IPS-20b (cell line): ENCODE results near the gene DNASE1L3.

Experiments used
- H3K27ac ChIP-seq: one replicate; pipeline ENCODE4 v1.5.1; 2013; ENCODE audit warnings: low read length
- H3K27me3 ChIP-seq: 2 replicates; pipeline ENCODE4 v1.6.1; 2013; ENCODE audit warnings: mild to moderate bottlenecking, low read length, inconsistent platforms; ENCODE audit not compliant: insufficient read depth
- H3K36me3 ChIP-seq: 2 replicates; pipeline ENCODE4 v1.6.1; 2013; ENCODE audit warnings: low read depth, mild to moderate bottlenecking, inconsistent platforms, low read length, moderate library complexity; ENCODE audit not compliant: insufficient read depth
- H3K4me1 ChIP-seq: 2 replicates; pipeline ENCODE4 v1.6.1; 2013; ENCODE audit warnings: mild to moderate bottlenecking, control low read depth, inconsistent platforms, low read length, moderate library complexity; ENCODE audit not compliant: insufficient read depth
- H3K4me3 ChIP-seq: 2 replicates; pipeline ENCODE4 v1.5.1; 2013; ENCODE audit warnings: mild to moderate bottlenecking, low read length, inconsistent platforms
- H3K9ac ChIP-seq: 2 replicates; pipeline ENCODE4 v1.6.1; 2013; ENCODE audit warnings: low read depth, mild to moderate bottlenecking, inconsistent platforms, low read length, moderate library complexity
- H3K9me3 ChIP-seq: 2 replicates; pipeline ENCODE4 v1.6.1; 2013; ENCODE audit warnings: mild to moderate bottlenecking, low read depth, low read length, inconsistent platforms; ENCODE audit not compliant: insufficient read depth

The DNASE1L3 gene

DNA sequence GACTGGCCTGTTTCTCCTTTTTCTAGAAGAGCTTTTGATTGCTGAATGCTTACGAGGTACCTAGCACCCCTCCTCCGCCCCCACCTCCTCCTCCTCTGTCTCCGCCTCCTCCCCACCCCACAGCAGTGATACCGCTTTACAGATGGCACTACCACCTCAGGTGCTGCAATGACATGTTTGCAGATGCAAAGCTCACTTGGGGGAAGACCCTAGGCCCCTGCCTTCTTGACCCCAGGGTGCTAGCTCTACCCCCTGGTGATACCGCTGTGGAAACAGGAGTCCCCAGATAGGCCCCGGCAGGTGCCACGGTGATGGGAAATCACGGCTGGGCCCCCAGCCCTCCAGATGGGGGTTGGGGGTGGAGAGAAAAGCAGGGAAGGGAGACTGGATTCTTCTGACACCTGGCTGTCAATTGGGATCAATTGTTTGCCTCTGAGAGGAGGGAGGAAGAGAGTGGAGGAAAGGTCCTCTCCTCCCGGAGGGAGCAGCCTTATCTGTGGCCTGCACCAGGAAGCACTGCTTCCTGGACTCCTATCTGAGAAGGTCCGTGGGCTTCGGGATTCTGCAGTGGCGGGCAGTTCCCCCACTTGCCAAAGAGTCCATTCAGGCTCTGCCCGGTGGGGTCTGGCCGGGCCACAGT, 37.6 kb downstream of the DNASE1L3 start:
- Histone ChIP-seq H3K36me3 (peaks cover 36% of the 10 kb centered on the region), H3K4me3 (no peak overlapping the region), H3K4me1 (peaks cover 24% of the 10 kb centered on the region), H3K27ac (no peak overlapping the region), H3K9me3 (no peaks in the 10 kb centered on the region), H3K27me3 (peaks cover 2% of the 10 kb centered on the region; the same call in 1 of the 2 replicates), H3K9ac (0 out of 2 replicates have a peak overlapping the region, but pooled peaks have one; percentile 32)

DNA sequence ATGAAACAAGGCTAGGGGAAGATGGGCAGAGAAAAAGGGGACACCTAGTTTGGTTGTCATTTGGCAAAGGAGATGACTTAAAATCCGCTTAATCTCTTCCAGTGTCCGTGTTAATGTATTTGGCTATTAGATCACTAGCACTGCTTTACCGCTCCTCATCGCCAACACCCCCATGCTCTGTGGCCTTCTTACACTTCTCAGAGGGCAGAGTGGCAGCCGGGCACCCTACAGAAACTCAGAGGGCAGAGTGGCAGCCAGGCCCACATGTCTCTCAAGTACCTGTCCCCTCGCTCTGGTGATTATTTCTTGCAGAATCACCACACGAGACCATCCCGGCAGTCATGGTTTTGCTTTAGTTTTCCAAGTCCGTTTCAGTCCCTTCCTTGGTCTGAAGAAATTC, 39.6 kb downstream of the DNASE1L3 start:
- Histone ChIP-seq H3K4me1 (peaks cover 24% of the 10 kb centered on the region), H3K36me3 (peaks cover 42% of the 10 kb centered on the region), H3K9ac (no peak overlapping the region), H3K9me3 (no peaks in the 10 kb centered on the region), H3K4me3 (no peak overlapping the region), H3K27me3 (no peaks in the 10 kb centered on the region), H3K27ac (no peak overlapping the region)

DNA sequence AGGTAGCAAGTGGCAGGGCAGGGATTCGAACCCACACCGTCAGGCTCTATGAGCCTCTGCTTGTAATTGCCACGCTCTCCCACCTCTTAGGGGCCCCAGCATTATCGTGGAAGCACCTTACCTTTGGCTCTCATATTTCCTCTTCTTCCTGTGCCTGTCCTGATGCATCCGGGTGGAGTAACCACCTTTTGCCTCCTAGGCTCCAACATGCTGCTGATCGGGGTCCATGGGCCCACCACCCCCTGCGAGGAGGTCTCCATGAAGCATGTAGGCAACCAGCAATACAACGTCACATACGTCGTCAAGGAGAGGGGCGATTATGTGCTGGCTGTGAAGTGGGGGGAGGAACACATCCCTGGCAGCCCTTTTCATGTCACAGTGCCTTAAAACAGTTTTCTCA, 40.4 kb downstream of the DNASE1L3 start:
- no peak overlapping the region for H3K4me3 ChIP-seq
- peaks cover 18% of the 10 kb centered on the region for H3K4me1 ChIP-seq
- H3K36me3 ChIP-seq, result peaks cover 47% of the 10 kb centered on the region
- H3K27ac ChIP-seq, result no peak overlapping the region
- no peak overlapping the region for H3K9ac ChIP-seq
- no peaks in the 10 kb centered on the region for H3K27me3 ChIP-seq
- no peaks in the 10 kb centered on the region for H3K9me3 ChIP-seq

DNA sequence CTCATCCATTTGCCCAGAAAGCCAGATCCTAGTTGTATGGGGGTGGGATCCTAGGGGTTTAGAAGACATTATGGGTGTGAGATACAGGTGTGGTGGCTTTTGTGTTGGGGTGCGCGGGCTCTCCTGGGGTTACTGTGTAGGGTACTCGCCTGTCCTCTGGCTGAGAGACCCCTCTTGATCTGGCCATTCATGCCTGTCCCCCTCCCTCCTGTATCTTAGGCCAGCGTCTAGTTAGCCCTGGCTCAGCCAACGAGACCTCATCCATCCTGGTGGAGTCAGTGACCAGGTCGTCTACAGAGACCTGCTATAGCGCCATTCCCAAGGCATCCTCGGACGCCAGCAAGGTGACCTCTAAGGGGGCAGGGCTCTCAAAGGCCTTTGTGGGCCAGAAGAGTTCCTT, 41.4 kb downstream of the DNASE1L3 start:
- Histone ChIP-seq H3K9me3 (no peaks in the 10 kb centered on the region), H3K27me3 (no peaks in the 10 kb centered on the region), H3K36me3 (peaks cover 53% of the 10 kb centered on the region), H3K9ac (no peak overlapping the region), H3K27ac (no peak overlapping the region), H3K4me1 (peaks cover 14% of the 10 kb centered on the region), H3K4me3 (no peak overlapping the region)

DNA sequence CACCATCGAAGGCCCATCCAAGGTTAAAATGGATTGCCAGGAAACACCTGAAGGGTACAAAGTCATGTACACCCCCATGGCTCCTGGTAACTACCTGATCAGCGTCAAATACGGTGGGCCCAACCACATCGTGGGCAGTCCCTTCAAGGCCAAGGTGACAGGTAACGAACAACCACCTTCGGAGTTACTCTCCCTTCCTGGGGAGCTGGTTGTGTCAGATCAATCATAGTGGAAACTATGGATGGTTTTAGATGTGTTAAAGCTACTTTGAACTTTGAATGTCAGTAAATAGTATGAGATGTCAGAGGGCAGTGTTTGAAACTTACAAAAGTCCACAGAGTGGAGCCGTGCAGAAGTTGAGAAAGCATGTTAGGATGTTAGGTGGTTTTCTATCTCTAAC, 42.3 kb downstream of the DNASE1L3 start:
- Histone ChIP-seq H3K27ac (no peak overlapping the region), H3K9me3 (no peaks in the 10 kb centered on the region), H3K9ac (no peak overlapping the region), H3K4me1 (peaks cover 7% of the 10 kb centered on the region), H3K36me3 (peaks cover 62% of the 10 kb centered on the region), H3K4me3 (no peak overlapping the region), H3K27me3 (no peaks in the 10 kb centered on the region)

DNA sequence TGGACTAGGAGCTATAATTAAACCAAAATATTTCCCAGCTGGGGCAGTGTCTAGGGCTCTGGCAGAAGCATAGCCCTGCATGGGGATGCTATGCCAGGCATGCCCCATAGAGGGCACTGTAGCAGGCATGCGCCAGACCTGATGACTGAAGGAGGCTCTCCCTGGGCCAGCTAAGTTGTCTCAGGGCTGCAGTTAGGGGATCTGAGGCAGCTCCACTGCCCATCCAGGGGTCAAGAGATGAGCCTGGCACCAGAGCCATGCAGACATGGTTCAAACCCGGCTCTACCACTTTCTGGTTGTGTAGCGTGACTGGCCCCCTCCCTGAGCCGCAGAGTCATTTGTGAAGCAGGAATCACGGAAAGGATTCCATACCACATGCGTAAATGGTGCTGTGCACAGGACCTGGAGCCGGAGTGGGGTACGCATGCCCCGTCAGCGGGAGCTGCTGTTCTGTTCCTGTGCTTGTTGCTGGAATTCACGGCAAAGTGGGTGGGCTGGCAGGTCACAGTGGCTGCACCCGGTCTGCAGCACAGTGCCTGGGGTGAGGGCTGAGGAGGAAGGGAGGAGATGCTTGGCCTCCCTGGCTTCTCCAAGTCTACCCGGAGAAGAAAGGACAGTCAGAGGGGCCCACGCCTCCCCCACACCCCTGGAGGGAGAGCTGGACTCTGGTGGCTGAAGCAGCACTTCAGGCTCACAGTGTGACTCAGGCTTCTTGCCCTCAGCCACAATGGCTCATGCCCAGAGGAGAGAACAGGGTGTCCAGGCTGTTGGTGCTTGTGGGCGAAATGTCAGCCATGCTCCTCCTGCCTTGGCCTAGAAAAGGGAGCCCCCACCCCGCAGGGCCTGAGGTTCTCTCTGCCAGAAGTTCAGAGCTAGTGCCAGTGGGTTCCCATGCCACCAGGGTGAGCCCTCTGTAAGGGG, 43.1 kb downstream of the DNASE1L3 start:
- H3K4me3 ChIP-seq, result no peak overlapping the region
- H3K9ac ChIP-seq, result no peak overlapping the region
- peaks cover 70% of the 10 kb centered on the region for H3K36me3 ChIP-seq
- H3K4me1 ChIP-seq, result peaks cover 2% of the 10 kb centered on the region; the same call in 1 of the 2 replicates
- H3K27me3 ChIP-seq, result no peaks in the 10 kb centered on the region
- H3K27ac ChIP-seq, result no peak overlapping the region
- no peaks in the 10 kb centered on the region for H3K9me3 ChIP-seq

DNA sequence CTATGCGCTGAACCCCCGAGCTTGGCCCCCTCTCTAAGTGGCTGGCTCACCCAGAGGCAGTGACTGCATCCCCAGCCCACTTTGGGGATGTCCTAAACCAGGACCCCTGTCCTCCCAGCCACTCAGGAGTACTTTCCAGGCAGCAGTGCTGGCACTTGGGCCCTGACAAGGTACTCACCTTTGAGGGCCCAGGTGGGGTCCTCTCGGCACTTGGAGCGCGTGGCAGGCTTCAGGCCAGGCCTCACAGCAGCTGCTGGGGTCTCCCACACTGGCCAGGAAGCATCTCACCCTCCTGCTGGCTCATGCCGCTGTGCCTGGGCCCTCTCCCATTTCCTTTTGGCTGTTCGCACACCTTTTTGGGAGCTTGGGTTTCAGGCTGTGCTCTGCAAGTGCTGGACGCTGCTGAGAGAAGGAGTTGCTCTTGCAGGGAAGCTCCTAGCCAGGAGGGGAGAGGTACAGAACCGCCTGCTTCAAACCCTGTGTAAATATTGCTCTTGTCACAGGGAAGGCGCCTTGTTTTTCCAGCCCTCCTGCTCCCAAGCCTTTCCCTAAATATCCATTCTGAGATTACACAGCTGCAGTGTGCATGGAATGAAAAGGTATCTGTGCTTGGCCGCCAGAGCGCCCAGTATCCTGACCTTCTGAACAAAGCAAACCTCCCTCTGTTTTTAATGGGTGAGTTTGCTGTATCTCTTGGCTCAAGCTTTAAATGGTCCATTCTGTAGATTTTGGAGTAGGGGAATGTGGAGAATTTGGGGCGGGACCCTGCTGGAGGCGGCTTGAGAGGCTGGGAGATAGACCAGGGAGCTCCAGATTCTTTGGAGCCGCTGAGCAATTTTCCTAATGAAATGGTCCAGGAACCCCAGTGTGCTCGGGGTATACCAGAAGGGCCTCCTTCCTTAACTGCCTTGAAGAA, 45.6 kb downstream of the DNASE1L3 start:
- Histone ChIP-seq H3K27me3 (no peaks in the 10 kb centered on the region), H3K27ac (no peak overlapping the region), H3K4me1 (peaks cover 2% of the 10 kb centered on the region; the same call in 1 of the 2 replicates), H3K4me3 (no peak overlapping the region), H3K9ac (no peak overlapping the region), H3K9me3 (no peaks in the 10 kb centered on the region), H3K36me3 (peaks cover 79% of the 10 kb centered on the region)

DNA sequence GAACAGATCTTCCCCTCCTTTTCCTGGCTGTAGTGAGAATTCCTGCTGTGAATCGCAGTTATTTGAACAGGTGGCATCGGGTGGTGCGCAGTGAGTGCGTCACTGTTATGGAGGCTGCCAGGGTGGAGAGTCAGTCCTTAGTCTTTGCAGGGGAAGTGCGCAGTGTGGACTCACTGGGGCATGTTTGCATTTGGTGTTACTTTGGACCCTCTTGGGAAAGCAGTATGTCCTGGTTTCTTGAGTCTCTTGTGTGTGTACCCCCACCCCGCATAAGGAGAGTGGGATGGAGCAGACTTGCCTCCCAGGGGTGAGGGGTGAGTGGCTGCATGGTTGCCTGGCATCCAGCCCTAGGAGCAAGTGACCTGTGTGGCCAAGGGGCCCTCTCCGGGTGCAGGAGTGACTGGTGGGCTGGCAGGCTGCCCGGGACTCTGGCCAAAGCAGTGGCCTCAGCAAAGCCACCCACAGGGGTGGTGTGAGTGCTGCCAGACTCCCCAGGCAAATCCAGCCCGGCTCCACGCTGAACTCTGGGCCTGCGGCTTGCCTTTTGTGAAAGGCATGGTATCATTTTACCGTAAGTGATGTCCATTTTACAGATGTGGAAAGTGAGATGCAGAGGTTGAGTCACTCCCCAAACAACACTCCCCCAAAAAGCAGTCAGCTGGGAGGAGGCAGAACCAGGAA, 46.4 kb downstream of the DNASE1L3 start:
- no peak overlapping the region for H3K9ac ChIP-seq
- H3K36me3 ChIP-seq, result peaks cover 79% of the 10 kb centered on the region
- no peaks in the 10 kb centered on the region for H3K9me3 ChIP-seq
- H3K4me3 ChIP-seq, result no peak overlapping the region
- H3K4me1 ChIP-seq, result peaks cover 2% of the 10 kb centered on the region; the same call in 1 of the 2 replicates
- no peaks in the 10 kb centered on the region for H3K27me3 ChIP-seq
- no peak overlapping the region for H3K27ac ChIP-seq

DNA sequence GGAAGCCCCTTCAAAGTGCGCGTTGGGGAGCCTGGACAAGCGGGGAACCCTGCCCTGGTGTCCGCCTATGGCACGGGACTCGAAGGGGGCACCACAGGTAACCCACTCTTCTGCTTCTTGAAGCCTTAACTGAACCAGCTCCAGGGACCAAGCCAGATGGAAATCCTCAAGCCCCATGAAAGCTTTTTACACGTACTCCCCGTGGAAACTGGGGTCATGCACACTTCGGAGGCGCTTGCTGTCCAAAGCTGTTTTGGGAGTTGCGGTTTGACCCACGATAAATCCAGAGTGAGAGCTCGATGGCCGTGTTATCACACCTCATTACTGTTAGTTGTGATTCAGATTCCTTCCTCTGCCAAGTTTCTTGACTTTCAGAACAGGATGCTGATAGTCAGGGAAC, 47.5 kb downstream of the DNASE1L3 start:
- H3K36me3 ChIP-seq, result peaks cover 74% of the 10 kb centered on the region
- no peaks in the 10 kb centered on the region for H3K27me3 ChIP-seq
- H3K9ac ChIP-seq, result no peak overlapping the region
- H3K27ac ChIP-seq, result no peak overlapping the region
- H3K4me3 ChIP-seq, result no peak overlapping the region
- no peaks in the 10 kb centered on the region for H3K9me3 ChIP-seq
- peaks cover 2% of the 10 kb centered on the region; the same call in 1 of the 2 replicates for H3K4me1 ChIP-seq

DNA sequence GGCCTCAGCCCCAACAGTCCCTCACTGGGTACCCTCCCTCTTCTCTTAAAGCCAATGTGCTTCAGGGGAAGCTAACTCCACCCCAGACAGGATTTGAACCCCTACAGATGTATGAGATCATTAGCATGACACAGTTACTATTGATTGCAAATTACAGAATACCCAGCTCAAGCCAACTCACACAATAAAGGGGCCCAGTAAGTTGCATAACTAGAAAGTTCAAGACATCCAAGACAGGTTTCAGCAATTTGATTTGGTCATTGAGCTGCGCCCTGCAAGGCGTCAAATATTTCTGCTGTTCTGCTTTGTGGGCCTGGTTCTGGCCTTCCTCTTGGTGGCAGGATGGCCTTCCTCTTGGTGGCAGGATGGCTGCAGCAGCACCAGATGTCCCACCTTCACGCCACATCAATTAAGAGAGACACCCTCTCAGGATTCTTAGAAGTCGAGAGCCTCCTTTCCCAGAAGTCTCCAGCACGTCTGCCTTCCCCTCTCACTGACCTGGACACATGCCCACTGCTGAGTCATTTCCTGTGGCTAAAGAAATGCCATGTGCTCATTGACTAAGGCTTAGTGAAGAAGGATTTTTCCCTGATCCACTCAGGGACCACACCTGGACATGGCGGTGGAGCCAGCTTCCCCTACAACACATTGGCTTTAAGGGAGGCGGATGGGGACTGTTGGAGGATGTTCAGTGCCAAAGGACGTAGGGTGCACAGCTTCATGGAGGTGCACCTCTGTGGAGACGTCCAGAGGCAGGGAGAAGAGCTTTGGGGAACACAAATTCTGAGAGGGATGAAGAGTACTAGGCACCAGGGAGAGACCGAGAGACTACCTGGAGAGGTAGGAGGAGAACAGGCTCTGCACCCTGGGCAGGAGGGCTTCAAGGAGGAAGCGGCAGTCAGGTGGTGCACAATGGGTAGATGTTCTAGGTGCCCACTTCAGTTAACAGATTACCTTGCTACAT, 49.1 kb downstream of the DNASE1L3 start:
- H3K27ac ChIP-seq, result no peak overlapping the region
- no peaks in the 10 kb centered on the region for H3K9me3 ChIP-seq
- no peak overlapping the region for H3K4me3 ChIP-seq
- H3K36me3 ChIP-seq, result peaks cover 82% of the 10 kb centered on the region
- H3K9ac ChIP-seq, result no peak overlapping the region
- H3K4me1 ChIP-seq, result peaks cover 2% of the 10 kb centered on the region; the same call in 1 of the 2 replicates
- H3K27me3 ChIP-seq, result no peaks in the 10 kb centered on the region
